Measurements from ENCODE around the gene TXNDC17.
"Not testable (repeated sequence)": the region's sequence is repeated elsewhere in the genome, so short reads cannot be mapped to it uniquely, and the experiment has no call there.

The TXNDC17 gene

DNA sequence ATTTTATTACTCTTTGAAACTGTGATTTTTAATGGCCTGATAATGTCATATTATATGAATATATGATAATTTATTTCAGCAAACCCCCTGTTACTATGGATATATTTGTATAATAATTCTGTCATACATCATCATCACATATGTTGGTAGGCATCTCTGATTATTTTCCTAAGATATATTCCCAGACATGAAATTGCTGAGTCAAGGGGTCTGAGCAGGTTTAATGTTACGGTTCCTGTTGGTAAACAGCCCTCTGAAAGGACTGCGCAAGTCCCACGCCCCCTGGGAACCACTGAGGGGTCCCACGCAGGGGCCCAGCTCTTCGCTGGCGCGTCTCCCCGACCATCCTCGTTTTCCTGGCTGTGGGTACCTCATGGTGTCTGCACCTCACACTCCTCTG is 48.1 kb downstream of the TXNDC17 start:
- H3K9me3 ChIP-seq (ENCODE audit: insufficient read depth, low read depth, low read length) = no peaks in the 10 kb centered on the region

DNA sequence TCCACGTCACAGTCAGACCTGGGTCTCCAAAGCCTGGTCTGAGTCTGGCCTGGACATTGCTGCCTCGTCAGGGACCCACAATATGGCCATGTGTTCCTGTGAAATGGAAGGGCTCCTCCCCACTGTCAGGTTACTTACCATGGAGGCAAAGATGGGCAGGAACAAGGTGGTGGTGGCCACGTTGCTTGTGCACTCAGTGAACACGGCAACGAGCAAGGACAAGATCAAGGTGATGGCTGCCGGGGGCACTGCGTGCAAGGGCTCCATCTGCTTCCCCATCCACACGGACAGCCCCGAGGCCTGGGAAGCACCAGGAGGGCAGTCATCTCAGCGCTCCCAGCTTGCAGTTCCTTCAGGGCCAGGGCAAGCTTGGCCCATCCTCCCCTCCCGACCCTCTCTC is 49.8 kb downstream of the TXNDC17 start:
- Histone ChIP-seq H3K36me3 (ENCODE audit: insufficient read depth, low read depth, low read length) (no peaks in the 10 kb centered on the region), H3K4me1 (ENCODE audit: insufficient read depth, low read length) (no peaks in the 10 kb centered on the region), H3K4me3 (ENCODE audit: low read length) (no peak overlapping the region), H3K9ac (ENCODE audit: low read depth, low read length) (no peak overlapping the region), H3K27me3 (ENCODE audit: insufficient read depth, low read length) (peaks cover 3% of the 10 kb centered on the region; the same call in 1 of the 2 replicates), H3K9me3 (ENCODE audit: insufficient read depth, low read depth, low read length) (no peaks in the 10 kb centered on the region), H3K27ac (ENCODE audit: low read length) (no peak overlapping the region)

More for the DNA sequence above, 48.1 kb downstream of the TXNDC17 start:
- H3K27me3 ChIP-seq (ENCODE audit: insufficient read depth, low read length) = peaks cover 3% of the 10 kb centered on the region; the same call in 1 of the 2 replicates
- H3K4me3 ChIP-seq (ENCODE audit: low read length) = no peak overlapping the region
- no peak overlapping the region for H3K9ac ChIP-seq (ENCODE audit: low read depth, low read length)
- H3K4me1 ChIP-seq (ENCODE audit: insufficient read depth, low read length) = no peaks in the 10 kb centered on the region
- H3K27ac ChIP-seq (ENCODE audit: low read length) = no peak overlapping the region
- H3K36me3 ChIP-seq (ENCODE audit: insufficient read depth, low read depth, low read length) = no peaks in the 10 kb centered on the region

DNA sequence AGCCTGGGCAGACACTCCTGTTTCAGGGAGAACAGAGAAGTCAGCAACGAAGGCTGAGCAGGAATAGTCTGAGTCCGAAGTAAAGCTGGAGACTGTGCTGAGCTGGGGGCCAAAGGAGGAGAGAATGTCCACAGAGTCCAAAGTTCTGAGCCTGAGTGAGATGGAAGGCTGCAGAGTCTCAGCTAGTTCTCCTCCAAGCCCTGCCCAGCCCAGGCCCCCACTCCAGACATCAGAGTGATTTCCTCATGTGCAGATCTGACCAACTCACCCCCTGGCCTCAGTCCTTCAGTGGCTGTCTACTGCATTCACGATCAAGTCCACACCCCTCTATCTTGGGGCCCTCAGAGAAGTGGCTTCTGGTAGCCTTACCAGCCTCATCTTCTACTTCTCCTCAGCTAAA is 50.7 kb downstream of the TXNDC17 start:
- no peaks in the 10 kb centered on the region for H3K36me3 ChIP-seq (ENCODE audit: insufficient read depth, low read depth, low read length)
- no peaks in the 10 kb centered on the region for H3K4me1 ChIP-seq (ENCODE audit: insufficient read depth, low read length)
- no peak overlapping the region for H3K27ac ChIP-seq (ENCODE audit: low read length)
- peaks cover 3% of the 10 kb centered on the region; the same call in 1 of the 2 replicates for H3K27me3 ChIP-seq (ENCODE audit: insufficient read depth, low read length)
- H3K4me3 ChIP-seq (ENCODE audit: low read length) = no peak overlapping the region
- no peak overlapping the region for H3K9ac ChIP-seq (ENCODE audit: low read depth, low read length)
- no peaks in the 10 kb centered on the region for H3K9me3 ChIP-seq (ENCODE audit: insufficient read depth, low read depth, low read length)

DNA sequence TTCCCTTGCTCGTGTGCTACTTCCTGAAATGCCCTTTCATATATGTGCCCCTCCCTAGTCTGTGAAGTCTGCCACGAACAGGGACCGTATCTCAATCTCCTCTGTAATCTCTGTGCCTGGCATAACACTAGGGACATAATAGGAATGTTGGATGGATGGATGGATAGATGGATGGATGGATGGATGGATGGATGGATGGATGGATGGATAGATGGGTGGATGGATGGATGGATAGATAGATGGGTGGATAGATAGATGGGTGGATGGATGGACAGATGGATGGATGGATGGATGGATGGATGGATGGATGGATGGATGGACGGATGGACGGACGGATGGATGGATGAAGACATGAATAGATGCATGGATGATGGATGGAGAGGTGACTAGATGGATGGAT is 51.1 kb downstream of the TXNDC17 start:
- H3K9me3 ChIP-seq (ENCODE audit: insufficient read depth, low read depth, low read length); H3K4me3 ChIP-seq (ENCODE audit: low read length); H3K27me3 ChIP-seq (ENCODE audit: insufficient read depth, low read length); H3K36me3 ChIP-seq (ENCODE audit: insufficient read depth, low read depth, low read length); H3K9ac ChIP-seq (ENCODE audit: low read depth, low read length); H3K4me1 ChIP-seq (ENCODE audit: insufficient read depth, low read length); H3K27ac ChIP-seq (ENCODE audit: low read length): not testable (repeated sequence)
